ENCODE measurements around the gene MAG. TPM values are rescaled to one million over a fixed set of nuclear protein-coding genes. Genes with fewer than 3 reads are reported as not detected.

MAG gene
- total RNA-seq, 2 donors from 2014 or later: not detected

DNA sequence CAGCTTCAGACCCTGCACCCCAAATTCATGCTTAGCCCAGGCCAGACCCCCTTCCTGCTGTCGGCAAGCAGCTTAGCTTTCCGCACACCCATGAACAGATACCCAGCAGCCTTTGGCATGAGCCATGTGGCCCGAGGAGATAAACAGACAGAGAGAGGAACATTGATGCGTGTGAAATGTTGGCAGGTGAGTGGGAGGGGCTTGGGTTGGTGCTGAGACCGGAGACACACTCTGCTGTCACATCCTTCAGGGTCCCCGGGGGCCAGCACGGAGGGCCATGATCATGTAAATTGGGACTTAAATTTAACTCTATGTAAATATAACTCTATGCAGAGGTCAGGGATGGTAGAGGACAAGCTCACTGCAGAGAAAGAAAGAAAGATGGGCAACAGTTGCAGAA, 38.5 kb downstream of the MAG start:
- Histone ChIP-seq H3K9me3 (no peaks in the 10 kb centered on the region), H3K4me1 (no peaks in the 10 kb centered on the region), H3K4me3 (no peak overlapping the region), H3K36me3 (no peaks in the 10 kb centered on the region), H3K27ac (no peak overlapping the region), H3K27me3 (no peaks in the 10 kb centered on the region)
- no peak for TF ChIP-seq CTCF (IDR thresholded peaks at IDR 0.05)
- no peak for DNase-seq (ENCODE audit: low spot score)

- no peak for TF ChIP-seq CTCF (IDR thresholded peaks at IDR 0.05)
- no peak overlapping the region for H3K27ac ChIP-seq
- H3K9me3 ChIP-seq: no peaks in the 10 kb centered on the region
- no peak for DNase-seq (ENCODE audit: low spot score)
- no peaks in the 10 kb centered on the region for H3K27me3 ChIP-seq
- no peaks in the 10 kb centered on the region for H3K36me3 ChIP-seq
- H3K4me1 ChIP-seq: no peaks in the 10 kb centered on the region
- no peak overlapping the region for H3K4me3 ChIP-seq
These were observed 39.7 kb downstream of the MAG start for GRCh38 chr19:35331551-35332214.

GRCh38 chr19:35332817-35333216, 40.9 kb downstream of the MAG start:
- TF ChIP-seq CTCF (IDR thresholded peaks at IDR 0.05): no peak
- H3K36me3 ChIP-seq: no peaks in the 10 kb centered on the region
- no peak for DNase-seq (ENCODE audit: low spot score)
- no peaks in the 10 kb centered on the region for H3K27me3 ChIP-seq
- H3K9me3 ChIP-seq: no peaks in the 10 kb centered on the region
- H3K4me1 ChIP-seq: no peaks in the 10 kb centered on the region
- no peak overlapping the region for H3K4me3 ChIP-seq
- H3K27ac ChIP-seq: no peak overlapping the region

DNA sequence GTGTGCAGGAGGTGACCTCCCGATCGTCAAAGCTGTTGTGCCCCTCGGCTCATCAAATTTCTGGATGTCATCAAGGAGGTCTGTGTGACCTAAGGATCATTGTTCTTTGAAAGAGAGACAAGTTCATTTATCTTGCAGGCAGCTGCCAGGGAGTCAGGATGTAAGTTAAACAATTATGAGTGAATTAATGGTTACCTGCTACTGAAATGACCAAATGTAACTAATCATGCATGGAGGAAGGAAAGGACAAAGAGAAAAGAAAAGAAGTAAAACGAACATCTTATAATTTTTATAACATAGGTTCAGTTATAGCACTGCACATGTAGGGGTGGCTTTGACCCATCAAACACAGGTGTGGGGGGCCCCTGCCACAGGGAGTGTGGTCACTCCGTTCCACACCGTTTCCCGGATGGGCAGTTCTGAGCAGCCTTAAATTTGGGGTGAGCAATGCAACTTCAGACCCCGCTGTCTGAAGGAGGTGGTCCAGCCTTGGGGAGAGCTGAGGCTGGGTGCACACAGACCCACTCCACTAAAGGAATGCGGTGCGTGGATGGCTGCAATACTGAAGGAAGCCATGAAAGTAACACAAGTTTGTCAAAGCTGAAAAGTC, 42.3 kb downstream of the MAG start:
- no peak for TF ChIP-seq CTCF (IDR thresholded peaks at IDR 0.05)
- H3K36me3 ChIP-seq: no peaks in the 10 kb centered on the region
- H3K4me3 ChIP-seq: no peak overlapping the region
- DNase-seq (ENCODE audit: low spot score): no peak
- H3K4me1 ChIP-seq: no peaks in the 10 kb centered on the region
- H3K27ac ChIP-seq: no peak overlapping the region
- H3K9me3 ChIP-seq: no peaks in the 10 kb centered on the region
- H3K27me3 ChIP-seq: no peaks in the 10 kb centered on the region

DNA sequence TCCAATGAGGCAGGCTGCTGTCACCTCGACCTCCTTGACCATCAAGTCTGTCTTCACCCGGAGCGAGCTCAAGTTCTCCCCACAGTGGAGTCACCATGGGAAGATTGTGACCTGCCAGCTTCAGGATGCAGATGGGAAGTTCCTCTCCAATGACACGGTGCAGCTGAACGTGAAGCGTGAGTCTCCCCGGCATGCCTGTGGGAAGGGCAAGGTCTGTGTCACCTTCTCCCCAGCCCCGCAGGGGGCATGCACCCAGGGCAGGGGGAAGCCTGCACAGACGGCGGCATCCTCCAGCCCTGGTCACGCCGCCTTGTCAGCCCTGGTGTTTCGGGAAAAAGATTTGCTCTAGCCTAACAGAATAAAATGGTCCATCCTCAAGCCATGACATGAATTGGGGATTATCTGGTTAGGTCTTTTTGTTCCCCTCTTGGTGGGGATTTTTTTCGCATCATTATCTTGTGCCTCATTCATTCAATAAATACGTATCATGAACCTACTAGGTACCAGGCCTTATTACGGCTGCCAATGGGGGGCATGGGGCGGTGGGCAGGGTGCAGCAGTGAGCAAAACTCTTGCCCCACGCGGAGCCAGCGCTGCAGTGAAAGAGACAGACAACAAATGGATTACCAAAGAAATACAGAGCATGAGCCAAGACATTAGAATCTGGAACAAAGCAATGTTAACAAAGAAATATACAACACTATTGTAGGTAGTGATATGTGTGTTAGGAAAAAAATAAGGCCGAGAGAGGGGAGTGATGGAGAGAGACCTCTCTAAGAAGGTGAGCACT, 44.4 kb downstream of the MAG start:
- no peaks in the 10 kb centered on the region for H3K27me3 ChIP-seq
- no peak for DNase-seq (ENCODE audit: low spot score)
- no peaks in the 10 kb centered on the region for H3K9me3 ChIP-seq
- H3K36me3 ChIP-seq: no peaks in the 10 kb centered on the region
- no peak for TF ChIP-seq CTCF (IDR thresholded peaks at IDR 0.05)
- no peak overlapping the region for H3K27ac ChIP-seq
- no peak overlapping the region for H3K4me3 ChIP-seq
- no peaks in the 10 kb centered on the region for H3K4me1 ChIP-seq
